MM.1S (cell line): ENCODE data around the gene CNNM1.

Experiments
- DNase-seq: peaks from one replicate; pipeline ENCODE4 v3.0.0-alpha.2; 2015
- H2AFZ ChIP-seq: fragments of 300-600 bp; sonication (generic); 2 replicates; pipeline ENCODE4 v1.6.0; 2016; ENCODE audit warnings: antibody characterized with exemption, low read length
- H3F3A ChIP-seq: fragments of 300-600 bp; sonication (generic); 2 replicates; pipeline ENCODE4 v1.6.1; 2016; ENCODE audit warnings: mild to moderate bottlenecking, antibody characterized with exemption, low read length, moderate library complexity, mixed read lengths; ENCODE audit not compliant: insufficient read depth
- H3K27ac ChIP-seq: fragments of 300-600 bp; sonication (generic); 2 replicates; pipeline ENCODE4 v1.5.1; 2016; ENCODE audit warnings: mild to moderate bottlenecking, low read length
- H3K27me3 ChIP-seq: fragments of 300-600 bp; sonication (generic); replicated peaks from 2 replicates; pipeline ENCODE4 v1.6.0; 2016; ENCODE audit warnings: low read length; ENCODE audit not compliant: insufficient read depth
- H3K36me3 ChIP-seq: fragments of 300-600 bp; sonication (generic); replicated peaks from 2 replicates; pipeline ENCODE4 v1.6.1; 2016; ENCODE audit warnings: mild to moderate bottlenecking, low read length, mixed read lengths; ENCODE audit not compliant: insufficient read depth
- H3K4me1 ChIP-seq: fragments of 300-600 bp; sonication (generic); 2 replicates; pipeline ENCODE4 v1.6.1; 2016; ENCODE audit warnings: low read length, mixed read lengths
- H3K4me2 ChIP-seq: fragments of 300-600 bp; sonication (generic); 2 replicates; pipeline ENCODE4 v1.6.0; 2016; ENCODE audit warnings: low read depth, low read length
- H3K4me3 ChIP-seq: fragments of 300-600 bp; sonication (generic); 2 replicates; pipeline ENCODE4 v1.5.1; 2016; ENCODE audit warnings: low read length, mixed read lengths
- H3K79me2 ChIP-seq: fragments of 300-600 bp; sonication (generic); 2 replicates; pipeline ENCODE4 v1.6.1; 2016; ENCODE audit warnings: mixed run types, low read length, mixed read lengths
- H3K9ac ChIP-seq: fragments of 300-600 bp; sonication (generic); 2 replicates; pipeline ENCODE4 v1.6.1; 2016; ENCODE audit warnings: low read length, mixed read lengths
- H3K9me2 ChIP-seq: fragments of 300-600 bp; sonication (generic); replicated peaks from 2 replicates; pipeline ENCODE4 v1.6.1; 2016; ENCODE audit warnings: mild to moderate bottlenecking, low read length, mixed read lengths; ENCODE audit not compliant: insufficient read depth
- H3K9me3 ChIP-seq: fragments of 300-600 bp; sonication (generic); replicated peaks from 2 replicates; pipeline ENCODE4 v1.6.1; 2016; ENCODE audit warnings: mild to moderate bottlenecking, low read length, mixed read lengths; ENCODE audit not compliant: insufficient read depth
- H4K20me1 ChIP-seq: fragments of 300-600 bp; sonication (generic); 2 replicates; pipeline ENCODE4 v1.6.1; 2016; ENCODE audit warnings: mild to moderate bottlenecking, low read length, moderate library complexity, mixed read lengths; ENCODE audit not compliant: insufficient read depth
- EZH2 ChIP-seq: fragments of 300-600 bp; sonication (generic); optimal IDR thresholded peaks from 2 replicates; pipeline ENCODE3; 2017; ENCODE audit warnings: low read depth, mild to moderate bottlenecking, antibody characterized with exemption, low read length, mixed read lengths
- EZH2phosphoT487 ChIP-seq: fragments of 300-600 bp; sonication (generic); IDR thresholded peaks from 2 replicates; pipeline ENCODE4 v1.6.1; 2018; ENCODE audit warnings: antibody characterized with exemption, low read length
- TF ChIP-seq, protein P1 (sequence below): fragments of 300-600 bp; sonication (generic); IDR thresholded peaks from 2 replicates; pipeline ENCODE4 v1.5.1; 2016; ENCODE audit warnings: antibody characterized with exemption, low read length, mixed read lengths

CNNM1 gene

DNA sequence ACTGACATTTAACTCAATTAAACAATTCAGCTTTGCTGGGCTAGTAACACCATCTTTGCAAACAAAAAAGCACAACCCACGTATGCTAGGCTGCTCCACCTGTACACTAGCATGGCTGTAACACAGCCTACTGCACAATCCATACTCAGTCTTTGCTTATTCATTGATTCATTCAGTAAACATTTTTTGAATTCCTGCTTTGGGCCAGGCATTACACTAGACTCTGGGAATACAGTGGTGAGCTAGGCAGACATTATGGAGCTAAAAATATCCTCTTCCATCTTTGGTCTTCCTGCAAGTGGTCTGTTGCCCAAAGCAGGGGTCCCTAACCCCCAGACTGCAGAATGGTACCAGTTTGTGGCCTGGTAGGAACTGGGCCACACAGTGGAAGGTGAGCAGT, 9.9 kb downstream of the CNNM1 start:
- no peaks in the 10 kb centered on the region for H4K20me1 ChIP-seq
- no peak for TF ChIP-seq EZH2
- TF ChIP-seq EZH2phosphoT487: no peak
- TF ChIP-seq, protein P1, sequence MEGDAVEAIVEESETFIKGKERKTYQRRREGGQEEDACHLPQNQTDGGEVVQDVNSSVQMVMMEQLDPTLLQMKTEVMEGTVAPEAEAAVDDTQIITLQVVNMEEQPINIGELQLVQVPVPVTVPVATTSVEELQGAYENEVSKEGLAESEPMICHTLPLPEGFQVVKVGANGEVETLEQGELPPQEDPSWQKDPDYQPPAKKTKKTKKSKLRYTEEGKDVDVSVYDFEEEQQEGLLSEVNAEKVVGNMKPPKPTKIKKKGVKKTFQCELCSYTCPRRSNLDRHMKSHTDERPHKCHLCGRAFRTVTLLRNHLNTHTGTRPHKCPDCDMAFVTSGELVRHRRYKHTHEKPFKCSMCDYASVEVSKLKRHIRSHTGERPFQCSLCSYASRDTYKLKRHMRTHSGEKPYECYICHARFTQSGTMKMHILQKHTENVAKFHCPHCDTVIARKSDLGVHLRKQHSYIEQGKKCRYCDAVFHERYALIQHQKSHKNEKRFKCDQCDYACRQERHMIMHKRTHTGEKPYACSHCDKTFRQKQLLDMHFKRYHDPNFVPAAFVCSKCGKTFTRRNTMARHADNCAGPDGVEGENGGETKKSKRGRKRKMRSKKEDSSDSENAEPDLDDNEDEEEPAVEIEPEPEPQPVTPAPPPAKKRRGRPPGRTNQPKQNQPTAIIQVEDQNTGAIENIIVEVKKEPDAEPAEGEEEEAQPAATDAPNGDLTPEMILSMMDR: no peak
- H3K9me3 ChIP-seq: no peaks in the 10 kb centered on the region
- H3K27me3 ChIP-seq: no peaks in the 10 kb centered on the region
- no peak overlapping the region for H3K27ac ChIP-seq
- H3F3A ChIP-seq: no peaks in the 10 kb centered on the region
- no peaks in the 10 kb centered on the region for H3K79me2 ChIP-seq
- H3K9ac ChIP-seq: no peak overlapping the region
- H3K4me3 ChIP-seq: no peak overlapping the region
- no peak for DNase-seq
- H3K9me2 ChIP-seq: no peaks in the 10 kb centered on the region
- no peak overlapping the region for H2AFZ ChIP-seq
- H3K4me1 ChIP-seq: peaks cover 8% of the 10 kb centered on the region; the same call in 1 of the 2 replicates
- H3K36me3 ChIP-seq: no peaks in the 10 kb centered on the region
- no peak overlapping the region for H3K4me2 ChIP-seq

DNA sequence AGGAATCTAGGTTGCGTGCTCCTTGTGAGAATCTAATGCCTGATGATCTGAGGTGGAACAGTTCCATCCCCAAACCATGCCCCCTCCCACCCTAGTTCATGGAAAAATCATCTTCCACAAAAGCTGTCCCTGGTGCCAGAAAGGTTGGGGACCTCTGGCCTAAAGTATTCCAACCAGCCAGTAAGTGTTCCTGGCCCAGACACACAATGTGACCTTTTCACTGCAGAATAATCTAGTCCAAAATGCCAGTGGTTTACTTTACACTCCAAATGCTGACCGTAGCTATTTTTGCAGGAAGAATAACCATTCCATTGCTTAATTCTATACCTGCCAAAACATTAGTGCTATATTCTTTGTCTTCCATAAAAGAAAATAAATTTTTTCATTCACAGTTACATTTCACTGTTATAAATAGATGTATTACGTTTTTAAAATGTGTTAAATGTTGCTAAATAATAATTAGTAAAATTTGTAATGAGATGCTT, 10.4 kb downstream of the CNNM1 start:
- Histone ChIP-seq H2AFZ (no peak overlapping the region), H3K9me2 (no peaks in the 10 kb centered on the region), H3K9me3 (no peaks in the 10 kb centered on the region), H4K20me1 (no peaks in the 10 kb centered on the region), H3K36me3 (no peaks in the 10 kb centered on the region), H3K79me2 (no peaks in the 10 kb centered on the region), H3F3A (no peaks in the 10 kb centered on the region), H3K4me2 (no peak overlapping the region), H3K9ac (no peak overlapping the region), H3K4me3 (no peak overlapping the region), H3K27ac (no peak overlapping the region), H3K4me1 (peaks cover 8% of the 10 kb centered on the region; the same call in 1 of the 2 replicates), H3K27me3 (no peaks in the 10 kb centered on the region)
- no peak for DNase-seq
- no peak for TF ChIP-seq EZH2
- TF ChIP-seq EZH2phosphoT487: no peak
- TF ChIP-seq, protein P1: no peak

DNA sequence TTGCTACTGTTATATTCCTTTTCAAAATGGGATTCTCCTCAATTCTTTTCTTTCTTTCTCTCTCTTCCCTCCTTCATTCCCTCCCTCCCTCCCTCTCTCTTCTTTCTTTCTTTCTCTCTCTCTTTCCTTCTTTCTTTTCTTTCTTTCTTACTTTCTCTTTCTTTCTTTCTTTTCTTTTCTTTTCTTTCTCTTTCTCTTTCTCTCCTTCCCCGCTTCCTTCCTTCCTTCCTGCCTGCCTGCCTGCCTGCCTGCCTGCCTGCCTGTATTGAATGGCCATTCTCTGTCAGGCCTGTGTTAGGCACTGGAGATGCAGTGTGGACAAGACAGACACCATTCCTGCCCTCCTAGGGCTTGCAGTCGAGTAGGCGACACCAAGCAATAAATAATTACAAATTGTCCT, 11.5 kb downstream of the CNNM1 start:
- no peak overlapping the region for H3K4me3 ChIP-seq
- no peak overlapping the region for H2AFZ ChIP-seq
- H3K79me2 ChIP-seq: no peaks in the 10 kb centered on the region
- H3K4me1 ChIP-seq: peaks cover 8% of the 10 kb centered on the region; the same call in 1 of the 2 replicates
- TF ChIP-seq EZH2phosphoT487: no peak
- no peak for TF ChIP-seq EZH2
- no peaks in the 10 kb centered on the region for H3K9me2 ChIP-seq
- H3K27ac ChIP-seq: no peak overlapping the region
- no peaks in the 10 kb centered on the region for H3K27me3 ChIP-seq
- no peaks in the 10 kb centered on the region for H4K20me1 ChIP-seq
- H3F3A ChIP-seq: no peaks in the 10 kb centered on the region
- H3K9me3 ChIP-seq: no peaks in the 10 kb centered on the region
- no peak overlapping the region for H3K9ac ChIP-seq
- H3K4me2 ChIP-seq: no peak overlapping the region
- no peaks in the 10 kb centered on the region for H3K36me3 ChIP-seq
- no peak for DNase-seq

DNA sequence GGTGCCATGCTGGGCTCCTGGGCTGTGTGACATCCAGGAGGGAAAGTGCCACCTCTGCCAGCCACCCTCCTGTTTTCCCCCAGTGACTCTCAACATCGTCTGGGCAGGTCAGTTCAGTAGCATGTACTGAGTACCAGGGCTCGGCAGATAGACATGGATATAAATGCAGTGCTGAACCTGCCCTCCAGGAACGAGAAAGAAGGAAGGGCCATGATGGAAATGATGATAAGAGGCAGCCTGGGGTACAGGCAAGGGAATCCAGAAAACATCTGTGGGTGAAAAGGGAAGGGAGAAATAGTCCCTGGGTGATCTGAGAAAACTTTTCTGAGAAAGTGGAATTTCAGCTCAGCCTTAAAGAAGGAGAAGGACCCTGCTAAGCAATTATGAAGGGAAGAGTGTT, 12.1 kb downstream of the CNNM1 start:
- no peak for DNase-seq
- no peak for TF ChIP-seq EZH2phosphoT487
- TF ChIP-seq, protein P1: no peak
- TF ChIP-seq EZH2: no peak
- Histone ChIP-seq H3K9ac (no peak overlapping the region), H3K9me2 (no peaks in the 10 kb centered on the region), H3K4me3 (no peak overlapping the region), H2AFZ (no peak overlapping the region), H3K27me3 (no peaks in the 10 kb centered on the region), H3K9me3 (no peaks in the 10 kb centered on the region), H3F3A (no peaks in the 10 kb centered on the region), H3K4me1 (peaks cover 8% of the 10 kb centered on the region; the same call in 1 of the 2 replicates), H3K79me2 (no peaks in the 10 kb centered on the region), H4K20me1 (no peaks in the 10 kb centered on the region), H3K27ac (no peak overlapping the region), H3K4me2 (no peak overlapping the region), H3K36me3 (no peaks in the 10 kb centered on the region)
